Epithelial cell of proximal tubule (primary cell): Measurements from ENCODE around the gene LENG9. TPM values are rescaled to one million over a fixed set of nuclear protein-coding genes. Genes with fewer than 3 reads are reported as not detected.
"Not testable (repeated sequence)": the region's sequence is repeated elsewhere in the genome, so short reads cannot be mapped to it uniquely, and the experiment has no call there.

ENCODE experiments used
- DNase-seq: peaks from one replicate; pipeline ENCODE4 v3.0.0-alpha.2; 2011; ENCODE audit warnings: low read depth
- H3K4me3 ChIP-seq: 2 replicates; pipeline ENCODE4 v1.5.1; 2011; ENCODE audit warnings: low read depth, mild to moderate bottlenecking, low read length
- total RNA-seq: library from RNA; depleted of rRNA; stranded (reverse); fragments of >200 nt; gene quantifications from 2 replicates; pipeline ENCODE4 v1.2.3, GENCODE V29; 2015
- TF ChIP-seq, protein P1 (sequence below): conservative IDR thresholded peaks from 2 replicates; pipeline ENCODE4 v1.5.1; 2012; ENCODE audit warnings: low read depth, mild to moderate bottlenecking, low read length

LENG9 gene
- 2.7 and 4.1 TPM in 2 replicates for total RNA-seq

DNA sequence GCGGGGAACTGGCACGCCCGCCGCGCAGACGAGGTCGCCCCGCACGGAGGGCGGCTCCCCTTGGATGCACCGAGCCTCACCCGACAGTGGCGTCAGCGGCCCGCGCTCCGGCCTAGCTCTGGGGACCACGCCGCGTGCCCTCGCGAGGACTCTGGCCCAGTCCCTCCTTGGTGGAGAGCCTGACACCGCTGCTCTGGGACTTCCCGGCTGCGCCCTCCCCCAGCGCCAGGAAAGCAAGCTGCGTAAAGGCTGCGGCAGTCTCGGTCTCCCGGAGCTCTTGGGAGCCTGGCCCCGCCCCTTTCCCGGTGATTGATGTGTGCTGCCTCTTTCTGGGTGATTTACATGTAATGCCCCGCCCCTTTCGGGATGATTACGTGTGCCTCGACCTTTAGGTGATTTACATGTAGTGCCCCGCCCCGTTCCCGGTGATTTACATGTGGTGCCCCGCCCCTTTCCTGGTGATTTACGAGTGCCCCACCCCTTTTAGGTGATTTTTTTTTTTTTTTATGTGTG is at the start of gene LENG9:
Gene LENG9 (minus strand): TSS at position 248 of the 513 bp plus-strand sequence. CDS start 252 bp downstream, outside the sequence.
- DNase-seq = no peak
- H3K4me3 ChIP-seq = peak within 1 kb of the TSS; percentile 81
- TF ChIP-seq, protein P1, sequence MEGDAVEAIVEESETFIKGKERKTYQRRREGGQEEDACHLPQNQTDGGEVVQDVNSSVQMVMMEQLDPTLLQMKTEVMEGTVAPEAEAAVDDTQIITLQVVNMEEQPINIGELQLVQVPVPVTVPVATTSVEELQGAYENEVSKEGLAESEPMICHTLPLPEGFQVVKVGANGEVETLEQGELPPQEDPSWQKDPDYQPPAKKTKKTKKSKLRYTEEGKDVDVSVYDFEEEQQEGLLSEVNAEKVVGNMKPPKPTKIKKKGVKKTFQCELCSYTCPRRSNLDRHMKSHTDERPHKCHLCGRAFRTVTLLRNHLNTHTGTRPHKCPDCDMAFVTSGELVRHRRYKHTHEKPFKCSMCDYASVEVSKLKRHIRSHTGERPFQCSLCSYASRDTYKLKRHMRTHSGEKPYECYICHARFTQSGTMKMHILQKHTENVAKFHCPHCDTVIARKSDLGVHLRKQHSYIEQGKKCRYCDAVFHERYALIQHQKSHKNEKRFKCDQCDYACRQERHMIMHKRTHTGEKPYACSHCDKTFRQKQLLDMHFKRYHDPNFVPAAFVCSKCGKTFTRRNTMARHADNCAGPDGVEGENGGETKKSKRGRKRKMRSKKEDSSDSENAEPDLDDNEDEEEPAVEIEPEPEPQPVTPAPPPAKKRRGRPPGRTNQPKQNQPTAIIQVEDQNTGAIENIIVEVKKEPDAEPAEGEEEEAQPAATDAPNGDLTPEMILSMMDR = no peak

DNA sequence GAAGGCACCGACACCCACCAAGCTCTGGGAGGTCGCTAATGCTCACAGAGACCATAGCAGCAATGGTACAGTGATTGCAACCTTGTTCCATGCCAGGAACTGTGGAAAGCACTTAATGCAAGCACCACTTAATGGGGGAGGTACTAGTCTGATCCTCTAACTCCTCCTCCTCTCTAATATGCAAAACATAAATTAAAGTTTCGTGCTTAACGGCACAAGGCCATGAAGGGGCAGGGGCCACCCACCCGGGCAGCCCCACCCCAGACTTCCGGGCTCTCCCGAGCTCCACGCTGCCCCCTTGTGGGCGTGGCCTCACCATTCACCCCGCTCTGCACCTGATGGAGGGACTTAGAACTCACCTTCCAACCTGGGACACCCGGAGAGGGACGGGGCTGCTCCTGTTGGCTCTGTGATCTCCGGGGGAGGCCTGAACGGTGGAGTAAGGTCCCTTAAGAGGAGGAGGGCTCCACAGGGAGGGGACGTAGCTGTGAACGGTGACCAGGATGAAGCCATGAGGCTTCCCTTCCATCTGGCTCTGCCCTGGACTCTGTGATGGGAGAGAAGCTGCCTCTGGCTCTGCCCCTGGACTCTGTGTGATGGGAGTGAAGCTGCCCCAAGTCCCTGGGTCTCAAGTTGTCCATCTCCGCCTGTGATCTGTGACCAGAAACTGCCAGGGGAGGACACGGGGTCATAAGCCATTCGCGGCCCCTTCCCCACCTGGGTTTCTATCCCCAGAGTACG is 45.8 kb upstream of the LENG9 start:
- DNase-seq, H3K4me3 ChIP-seq: not testable (repeated sequence)

DNA sequence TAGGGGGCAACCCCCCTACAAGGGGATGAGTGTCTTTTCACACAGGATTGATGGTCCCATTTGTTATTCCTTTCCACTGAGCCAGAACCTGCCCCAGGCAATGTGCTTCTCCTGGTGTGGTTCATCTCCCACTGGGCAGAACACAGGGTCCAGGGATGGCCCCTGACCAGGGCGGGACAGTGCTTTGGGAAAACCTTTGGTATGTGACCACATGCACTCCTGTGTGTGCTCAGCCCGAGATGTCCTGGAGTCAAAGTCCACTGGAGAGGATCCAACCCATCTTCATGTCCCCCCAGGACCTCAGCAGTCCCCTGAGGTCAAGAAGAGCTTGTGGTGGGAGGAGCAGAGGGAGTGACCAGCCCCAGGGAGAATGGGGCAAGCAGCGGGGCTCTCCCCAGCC is 44.9 kb upstream of the LENG9 start:
- DNase-seq, H3K4me3 ChIP-seq: not testable (repeated sequence)

DNA sequence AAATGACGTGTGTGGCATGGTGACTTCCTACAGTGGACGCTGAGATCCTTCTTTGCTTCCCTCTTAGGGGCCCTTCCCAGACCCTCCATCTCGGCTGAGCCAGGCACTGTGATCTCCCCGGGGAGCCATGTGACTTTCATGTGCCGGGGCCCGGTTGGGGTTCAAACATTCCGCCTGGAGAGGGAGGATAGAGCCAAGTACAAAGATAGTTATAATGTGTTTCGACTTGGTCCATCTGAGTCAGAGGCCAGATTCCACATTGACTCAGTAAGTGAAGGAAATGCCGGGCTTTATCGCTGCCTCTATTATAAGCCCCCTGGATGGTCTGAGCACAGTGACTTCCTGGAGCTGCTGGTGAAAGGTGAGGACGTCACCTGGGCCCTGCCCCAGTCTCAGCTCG is 44.2 kb upstream of the LENG9 start:
- H3K4me3 ChIP-seq = no peak overlapping the region
- no peak for DNase-seq
- TF ChIP-seq, protein P1 = no peak

DNA sequence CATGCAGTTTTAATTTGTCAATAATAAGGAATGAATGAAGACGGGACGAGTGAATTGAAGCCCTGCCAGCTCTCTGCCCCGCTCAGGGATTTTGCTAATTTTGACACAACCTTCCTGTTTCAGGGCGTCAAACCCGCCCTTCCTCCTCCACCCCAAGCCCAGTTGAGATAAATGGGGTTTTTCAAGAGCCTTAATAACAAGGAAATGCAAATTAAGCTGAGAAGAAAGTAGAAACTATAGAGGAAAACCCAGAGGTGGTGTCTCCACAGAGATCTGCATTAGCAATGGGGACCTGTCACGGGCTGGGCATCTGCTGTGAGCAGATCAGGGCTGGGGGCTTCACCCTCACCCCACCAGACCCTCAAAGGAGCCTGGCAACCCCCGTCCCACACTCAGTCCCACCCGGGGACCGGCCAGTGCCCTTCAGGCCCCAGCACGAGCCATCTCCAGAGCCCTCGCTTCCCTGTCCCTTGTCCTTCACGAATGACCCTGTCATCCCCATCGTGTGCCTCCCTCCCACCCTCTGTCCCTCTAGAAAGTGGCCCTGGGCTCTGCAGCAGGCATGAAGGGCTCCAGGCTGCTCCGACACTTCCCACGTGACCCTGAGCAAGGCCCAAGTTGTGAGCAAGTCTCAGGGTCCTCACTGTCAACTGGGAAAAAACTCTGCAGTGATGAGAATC is 43.6 kb upstream of the LENG9 start:
- DNase-seq, H3K4me3 ChIP-seq: not testable (repeated sequence)

DNA sequence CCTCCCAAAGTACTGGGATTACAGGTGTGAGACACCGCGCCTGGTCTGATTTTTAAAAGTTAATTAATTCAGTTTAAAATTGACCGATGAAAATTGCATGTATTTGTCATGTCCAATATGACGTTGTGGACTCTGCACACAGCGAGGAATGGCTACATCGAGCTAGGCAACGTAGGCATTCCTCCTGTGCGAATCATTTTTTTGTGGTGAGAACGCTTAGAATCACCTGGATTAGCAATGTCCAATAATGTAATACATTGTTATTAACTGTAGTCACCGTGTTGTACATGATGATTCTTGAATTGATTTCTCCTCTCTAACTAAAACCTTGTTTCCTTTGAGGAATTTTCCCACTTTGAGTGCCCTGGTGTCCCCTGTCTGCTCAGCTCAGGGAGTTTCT is 42.5 kb upstream of the LENG9 start:
- DNase-seq = no peak
- TF ChIP-seq, protein P1 = no peak
- no peak overlapping the region for H3K4me3 ChIP-seq

DNA sequence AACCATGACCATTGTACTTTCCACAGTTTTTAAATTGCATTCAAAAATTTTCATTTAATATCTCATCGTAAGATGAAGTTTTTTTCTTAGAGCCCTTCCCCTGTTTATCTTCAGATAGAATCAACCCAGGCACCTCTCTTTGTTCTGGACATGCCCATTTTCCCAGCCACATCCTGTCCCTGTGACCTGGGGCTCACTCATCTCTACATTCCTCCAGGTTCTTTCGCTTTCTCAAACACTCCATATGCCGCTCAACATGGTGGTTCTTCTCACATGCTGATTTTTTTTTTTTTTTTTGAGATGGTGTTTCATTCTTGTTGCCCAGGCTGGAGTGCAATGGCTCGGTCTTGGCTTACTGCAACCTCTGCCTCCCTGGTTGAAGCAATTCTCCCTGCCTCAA is 42.0 kb upstream of the LENG9 start:
- not testable (repeated sequence) for H3K4me3 ChIP-seq, DNase-seq

DNA sequence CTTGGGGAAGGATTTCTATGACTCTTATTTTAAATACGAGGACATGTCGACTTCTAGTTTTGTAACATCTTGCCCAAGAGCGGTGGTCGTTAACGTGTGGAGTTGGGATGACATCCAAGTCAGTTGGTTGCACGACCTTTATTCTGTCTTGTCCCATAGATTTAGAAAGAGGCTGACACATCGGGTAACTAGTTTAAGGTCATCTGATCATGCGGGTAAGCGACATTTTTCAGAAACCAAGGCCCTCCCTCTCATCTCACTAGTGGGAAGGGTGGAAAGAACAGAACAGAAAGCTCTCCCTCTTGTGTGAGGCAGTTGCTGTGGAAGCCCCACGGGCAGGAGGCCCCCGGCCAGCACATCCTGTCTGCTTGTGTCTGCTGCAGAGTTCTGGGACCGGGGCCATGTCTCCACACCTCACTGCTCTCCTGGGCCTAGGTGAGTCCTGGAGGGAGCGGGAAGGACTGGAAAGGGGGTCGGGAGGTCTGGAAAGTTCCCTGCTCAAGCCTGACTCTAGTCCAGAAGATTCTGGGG is 39.0 kb upstream of the LENG9 start, which contains the start of gene LAIR2:
Gene LAIR2 (plus strand): TSS at position 314 of the 531 bp plus-strand sequence. CDS start 88 bp downstream, at position 402.
- no peak within 1 kb of the TSS for H3K4me3 ChIP-seq
- TF ChIP-seq, protein P1 = no peak
- DNase-seq = no peak

DNA sequence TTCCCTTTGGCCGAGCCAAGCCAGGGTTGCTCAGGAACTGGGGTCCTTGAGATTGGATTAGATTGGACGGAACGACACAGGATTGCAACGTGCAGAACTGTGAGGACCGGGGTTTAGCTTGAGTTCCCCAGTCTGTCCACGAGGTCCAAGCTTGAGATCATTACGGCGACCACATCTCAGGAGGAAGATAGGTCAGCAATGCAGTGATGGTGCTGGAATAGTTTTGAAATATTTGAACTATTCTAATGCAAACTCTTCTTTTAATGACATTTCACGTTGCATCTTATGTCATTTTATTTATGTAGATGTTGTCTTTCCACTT is 34.8 kb upstream of the LENG9 start:
- not testable (repeated sequence) for DNase-seq, H3K4me3 ChIP-seq

DNA sequence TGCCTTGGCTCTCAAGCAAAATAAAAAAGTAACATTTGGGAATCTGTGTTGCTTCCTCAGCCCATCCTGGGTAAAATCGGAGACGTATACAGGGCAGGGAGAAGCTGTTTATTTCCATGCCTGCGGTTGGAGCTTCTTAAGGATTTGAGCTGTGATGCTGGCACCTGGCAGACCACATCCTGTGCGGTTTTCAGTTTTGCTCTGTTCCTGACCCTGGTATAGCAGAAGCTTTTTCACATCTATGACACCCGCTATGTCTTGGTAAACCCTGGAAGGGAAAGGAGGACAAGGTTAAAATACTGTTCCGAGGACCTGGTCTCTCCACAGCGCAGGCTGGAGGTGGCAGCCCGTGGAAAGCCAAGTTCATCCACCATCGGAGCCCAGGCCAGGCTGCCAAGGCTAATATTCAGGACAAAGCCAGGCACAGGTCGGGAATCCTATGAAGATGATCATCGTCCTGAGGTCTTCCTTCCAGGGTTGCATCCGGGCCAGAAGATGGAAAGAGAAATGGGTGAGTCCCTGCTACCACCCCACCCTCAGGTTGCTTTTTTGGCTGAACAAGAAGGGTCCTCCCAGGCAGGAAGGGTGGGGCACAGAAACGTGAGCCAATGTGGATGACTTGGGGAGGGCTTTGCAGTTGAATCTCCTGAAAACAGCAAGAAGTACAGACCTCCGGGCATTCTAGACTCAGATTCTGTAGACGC is 34.3 kb upstream of the LENG9 start:
- DNase-seq = not testable (repeated sequence)

DNA sequence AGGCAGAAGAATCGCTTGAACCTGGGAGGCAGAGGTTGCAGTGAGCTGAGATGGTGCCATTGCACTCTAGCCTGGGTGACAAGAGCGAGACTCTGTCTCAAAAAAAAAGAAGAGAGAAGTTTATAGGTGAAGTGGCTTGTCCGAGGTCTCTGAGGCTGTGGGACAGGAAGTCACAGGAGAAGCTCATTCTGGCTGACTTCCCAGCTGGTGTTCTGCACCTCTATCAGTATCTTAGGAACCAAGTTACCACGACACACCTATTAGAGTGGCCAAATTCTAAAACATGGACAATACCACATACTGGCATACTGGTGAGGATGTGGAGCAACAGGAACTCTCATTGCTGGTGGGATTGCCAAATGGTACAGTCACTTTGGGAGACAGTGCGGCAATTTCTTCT is 31.7 kb upstream of the LENG9 start:
- DNase-seq, H3K4me3 ChIP-seq: not testable (repeated sequence)

More for the DNA sequence above, 34.3 kb upstream of the LENG9 start:
- not testable (repeated sequence) for H3K4me3 ChIP-seq
